Heart left ventricle (tissue), 13 donors: ENCODE results near the gene DAB2.

Experiments
- CTCF ChIP-seq, 12 donors: fragments of 200-600 bp; sonication (generic) in 4 of 12; IDR thresholded peaks; one replicate each; pipeline versions ENCODE4 v1.5.0 to v1.8.0; 2018 to 2022; ENCODE audit warnings: antibody characterized with exemption in 12 of 12, mild to moderate bottlenecking in 5 of 12
- POLR2A ChIP-seq, 2 donors: fragments of 450-650 bp; IDR thresholded peaks; one replicate each; pipeline ENCODE4 v1.6.1; 2017; ENCODE audit warnings: antibody characterized with exemption in 2 of 2, mild to moderate bottlenecking in 2 of 2, moderate library complexity in 2 of 2
- donor health status: ischemic (EF 13 %, LVEDD 7.1; RV severe dilation, severe dysfunction).
- donor health status: DM: no; HTN: yes; CAD: no.
- donor health status: DM: no; HTN: no; CAD: no.
- donor health status: ischemic (EF 25% LVEDD 6.9; RV normal size, moderate dysfunction).
- donor health status: ischemic (EF 25% LVEDD 5.7; RV mildly dilated, moderate dysfunction).
- donor health status: ischemic (EF 35%, LVEDD 5.7; RV mildly dilated, moderate dysfunction).
- donor health status: nonischemic (EF 11% LVEDD 7.7; RV severe dilation, severe dysfunction).
- donor health status: DM: yes; HTN: yes; CAD: no.
- donor health status: PGD.
- donor health status: ischemic (EF 29% LVEDD 5.4; RV normal size, mild dysfunction).
- donor health status: nonischemic (EF 23%, LVEDD 6.1; RV moderate dilation, normal function).

DNA sequence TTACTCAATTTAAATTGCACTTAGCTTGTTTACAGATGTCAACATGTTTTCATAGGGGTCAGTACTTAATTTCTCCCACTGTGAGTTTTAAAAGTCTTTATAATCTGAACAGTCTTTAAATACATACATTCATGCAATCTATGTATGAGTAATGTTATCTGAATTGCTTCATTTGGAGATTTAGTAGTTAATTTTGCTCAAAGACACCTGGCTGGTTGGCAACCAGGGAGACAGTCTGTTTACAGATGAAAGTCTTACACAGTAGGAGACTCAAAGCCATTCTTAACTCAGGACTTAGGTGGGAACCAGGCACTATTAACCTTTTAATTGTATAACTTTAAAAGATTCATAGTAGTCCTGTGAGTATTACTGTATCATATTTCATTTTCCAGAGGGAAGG is 29.3 kb downstream of the DAB2 start:
- TF ChIP-seq CTCF (IDR thresholded peaks at IDR 0.05): no peak
- no peak for TF ChIP-seq POLR2A (IDR thresholded peaks at IDR 0.05)
